ENCODE measurements around the gene SOCS3. TPM values are rescaled to one million over a fixed set of nuclear protein-coding genes. Genes with fewer than 3 reads are reported as not detected.

SOCS3 gene
- total RNA-seq, 1 donor from 2014 or later, result 5.4 TPM

- Mint-ChIP-seq H3K27me3 (no peaks in the 10 kb centered on the region), H3K4me3 (ENCODE audit: low read depth) (no peak overlapping the region), H3K36me3 (ENCODE audit: insufficient read depth) (peaks cover 27% of the 10 kb centered on the region), H3K9me3 (ENCODE audit: low read depth) (no peaks in the 10 kb centered on the region), H3K4me1 (ENCODE audit: low read depth) (peaks cover 3% of the 10 kb centered on the region), H3K27ac (no peak overlapping the region)
- DNase-seq (ENCODE audit: low spot score, unreplicated experiment), result no peak
- TF ChIP-seq CTCF (IDR thresholded peaks at IDR 0.05; ENCODE audit: unreplicated experiment), result no peak
Observed at GRCh38 chr17:78399693-78400144, 39.8 kb upstream of the SOCS3 start.

DNA sequence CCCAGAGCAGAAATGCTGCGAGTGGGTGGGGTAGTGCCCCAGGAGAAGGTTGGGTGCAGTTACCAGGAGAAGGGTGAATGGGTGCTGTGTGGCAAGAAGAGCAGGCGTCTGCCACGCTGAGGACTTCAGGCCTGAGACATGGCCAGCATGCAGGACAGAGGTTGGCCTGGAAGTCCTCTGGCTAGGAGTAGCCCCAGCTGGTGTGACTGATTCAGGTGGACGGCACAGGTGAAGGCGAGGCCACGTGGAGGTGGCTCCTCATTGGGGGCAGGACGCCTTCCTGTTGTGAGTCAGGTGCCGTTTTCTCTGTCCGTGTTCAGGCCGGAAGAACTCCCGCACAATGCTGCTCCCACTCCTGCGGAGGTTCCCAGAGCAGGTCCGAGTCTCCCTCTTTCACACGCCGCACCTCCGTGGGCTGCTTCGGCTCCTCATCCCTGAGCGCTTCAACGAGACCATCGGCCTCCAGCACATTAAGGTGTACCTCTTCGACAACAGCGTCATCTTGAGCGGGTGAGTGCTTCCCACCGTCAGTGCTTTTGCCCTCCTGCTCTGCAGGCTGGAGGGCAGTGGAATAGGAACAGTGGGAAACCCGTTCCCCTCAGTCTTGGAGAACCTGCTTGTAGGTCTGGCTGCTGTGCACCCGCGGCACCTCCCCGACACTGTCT is 39.3 kb upstream of the SOCS3 start:
- no peak for TF ChIP-seq CTCF (IDR thresholded peaks at IDR 0.05; ENCODE audit: unreplicated experiment)
- Mint-ChIP-seq H3K27ac (no peak overlapping the region), H3K36me3 (ENCODE audit: insufficient read depth) (peaks cover 28% of the 10 kb centered on the region), H3K4me3 (ENCODE audit: low read depth) (no peak overlapping the region), H3K27me3 (no peaks in the 10 kb centered on the region), H3K9me3 (ENCODE audit: low read depth) (no peaks in the 10 kb centered on the region), H3K4me1 (ENCODE audit: low read depth) (peaks cover 6% of the 10 kb centered on the region)
- no peak for DNase-seq (ENCODE audit: low spot score, unreplicated experiment)

DNA sequence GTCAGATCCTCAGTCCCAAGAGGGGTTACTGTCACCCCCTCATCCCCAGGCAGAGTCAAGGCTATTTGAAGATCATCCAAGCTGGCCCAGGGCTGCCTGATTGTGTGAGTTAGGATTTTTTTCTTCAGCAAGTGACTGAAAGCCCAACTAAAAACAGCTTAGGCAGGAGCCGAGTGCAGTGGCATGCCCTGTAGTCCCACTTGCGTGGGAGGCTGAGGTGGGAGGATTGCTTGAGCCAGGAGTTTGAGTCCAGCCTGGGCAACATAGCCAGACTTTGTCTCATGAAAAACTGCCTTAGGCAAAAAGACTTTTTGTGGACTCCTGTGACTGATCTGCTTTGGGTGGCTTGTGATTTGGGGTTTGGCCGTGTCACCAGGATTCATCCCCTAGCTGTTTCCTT is 38.5 kb upstream of the SOCS3 start:
- Mint-ChIP-seq H3K36me3 (ENCODE audit: insufficient read depth) (peaks cover 30% of the 10 kb centered on the region), H3K27ac (no peak overlapping the region), H3K27me3 (no peaks in the 10 kb centered on the region), H3K4me1 (ENCODE audit: low read depth) (peaks cover 11% of the 10 kb centered on the region), H3K4me3 (ENCODE audit: low read depth) (no peak overlapping the region), H3K9me3 (ENCODE audit: low read depth) (no peaks in the 10 kb centered on the region)
- no peak for TF ChIP-seq CTCF (IDR thresholded peaks at IDR 0.05; ENCODE audit: unreplicated experiment)
- no peak for DNase-seq (ENCODE audit: low spot score, unreplicated experiment)

DNA sequence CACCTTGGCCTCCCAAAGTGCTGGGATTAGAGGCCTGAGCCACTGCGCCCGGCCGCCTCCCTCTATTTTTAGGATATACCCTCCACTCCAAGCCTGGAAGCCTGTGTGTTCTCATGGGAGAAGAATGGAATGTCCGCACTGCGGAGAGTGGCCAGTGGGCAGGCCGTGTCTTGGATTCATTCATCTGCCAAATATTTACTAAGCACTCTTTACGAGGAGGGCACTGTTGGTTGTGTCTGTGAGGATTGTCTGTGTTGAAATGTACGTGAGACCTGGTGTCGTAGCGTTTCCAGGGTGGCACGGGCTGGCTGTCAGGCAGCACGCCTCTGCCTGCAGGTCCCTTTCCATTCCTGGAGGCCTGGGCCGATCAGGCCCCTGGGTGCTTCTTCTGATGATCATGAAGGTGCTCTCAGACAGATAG is 37.8 kb upstream of the SOCS3 start:
- H3K27me3 Mint-ChIP-seq, result no peaks in the 10 kb centered on the region
- H3K4me3 Mint-ChIP-seq (ENCODE audit: low read depth), result no peak overlapping the region
- H3K4me1 Mint-ChIP-seq (ENCODE audit: low read depth), result peaks cover 11% of the 10 kb centered on the region
- no peak for TF ChIP-seq CTCF (IDR thresholded peaks at IDR 0.05; ENCODE audit: unreplicated experiment)
- DNase-seq (ENCODE audit: low spot score, unreplicated experiment), result no peak
- H3K27ac Mint-ChIP-seq, result no peak overlapping the region
- peaks cover 29% of the 10 kb centered on the region for H3K36me3 Mint-ChIP-seq (ENCODE audit: insufficient read depth)
- H3K9me3 Mint-ChIP-seq (ENCODE audit: low read depth), result no peaks in the 10 kb centered on the region

DNA sequence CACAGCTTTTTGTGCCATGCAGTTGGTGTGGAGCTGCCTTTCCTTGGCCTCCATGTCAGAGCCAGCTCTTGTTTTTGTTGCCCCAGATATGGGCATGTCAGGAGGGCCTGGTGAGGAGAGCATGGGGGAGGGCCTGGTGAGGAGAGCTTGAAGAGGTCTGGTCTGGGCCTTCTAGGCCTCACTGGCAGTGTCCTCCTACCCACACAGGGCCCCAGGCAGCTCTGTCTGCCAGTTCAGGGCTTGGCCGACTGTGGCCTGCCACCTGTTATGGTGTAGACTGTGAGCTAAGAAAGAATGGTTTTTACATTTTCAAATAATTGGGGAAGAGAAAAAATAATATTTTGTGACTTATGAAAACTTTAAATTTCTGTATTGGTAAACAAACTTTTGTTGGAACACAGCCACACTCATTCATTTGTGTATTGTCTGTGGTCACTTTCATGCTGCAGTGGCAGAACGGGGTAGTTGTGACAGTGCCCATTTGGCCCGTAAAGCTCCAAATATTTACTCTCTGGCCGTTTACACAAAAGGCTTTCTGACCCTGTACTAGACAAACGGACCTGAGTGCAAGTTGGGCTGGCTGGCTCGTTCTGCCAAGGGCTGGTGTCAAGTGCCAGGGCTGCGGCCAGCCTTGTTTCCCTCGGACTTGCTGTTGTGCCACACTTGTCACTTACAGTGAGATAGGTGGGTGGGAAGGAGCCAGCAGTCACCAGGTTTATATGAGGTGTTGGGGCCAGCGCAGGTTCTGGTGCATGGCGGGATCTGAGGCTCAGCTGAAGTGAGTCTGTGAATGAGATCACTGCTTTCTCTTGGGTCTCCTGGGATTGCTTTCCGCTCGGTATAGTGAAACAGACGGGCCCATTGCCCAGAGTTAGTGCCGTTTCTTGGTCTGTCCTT is 36.8 kb upstream of the SOCS3 start:
- Mint-ChIP-seq H3K4me1 (ENCODE audit: low read depth) (peaks cover 16% of the 10 kb centered on the region), H3K36me3 (ENCODE audit: insufficient read depth) (peaks cover 27% of the 10 kb centered on the region), H3K27me3 (no peaks in the 10 kb centered on the region), H3K27ac (peak overlapping the region; percentile 24), H3K9me3 (ENCODE audit: low read depth) (no peaks in the 10 kb centered on the region), H3K4me3 (ENCODE audit: low read depth) (no peak overlapping the region)
- no peak for TF ChIP-seq CTCF (IDR thresholded peaks at IDR 0.05; ENCODE audit: unreplicated experiment)
- DNase-seq (ENCODE audit: low spot score, unreplicated experiment), result no peak
